ENCODE measurements around the gene MYCL. TPM values are rescaled to one million over a fixed set of nuclear protein-coding genes. Genes with fewer than 3 reads are reported as not detected.

Gene MYCL
- polyA plus RNA-seq, 12 donors: 1.6 to 25.4 (median 3.5) TPM; not detected in 2

DNA sequence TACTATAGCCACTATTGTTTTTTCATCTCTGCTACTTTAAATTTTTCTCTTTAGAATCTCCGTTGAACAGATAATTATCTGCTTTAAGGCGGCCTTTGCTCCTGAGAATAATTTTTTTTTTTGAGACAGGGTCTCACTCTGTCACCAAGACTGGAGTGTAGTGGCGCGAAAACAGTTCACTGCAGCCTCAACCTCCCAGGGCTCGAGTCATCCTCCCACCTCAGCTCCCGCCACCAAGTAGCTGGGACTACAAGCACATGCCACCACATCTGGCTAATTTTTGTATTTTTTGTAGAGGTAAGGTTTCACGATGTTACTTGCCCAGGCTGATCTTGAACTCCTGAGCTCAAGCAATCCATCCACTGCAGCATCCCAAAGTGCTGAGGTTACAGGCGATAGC is 47.0 kb downstream of the MYCL start:
- DNase-seq: no peak

DNA sequence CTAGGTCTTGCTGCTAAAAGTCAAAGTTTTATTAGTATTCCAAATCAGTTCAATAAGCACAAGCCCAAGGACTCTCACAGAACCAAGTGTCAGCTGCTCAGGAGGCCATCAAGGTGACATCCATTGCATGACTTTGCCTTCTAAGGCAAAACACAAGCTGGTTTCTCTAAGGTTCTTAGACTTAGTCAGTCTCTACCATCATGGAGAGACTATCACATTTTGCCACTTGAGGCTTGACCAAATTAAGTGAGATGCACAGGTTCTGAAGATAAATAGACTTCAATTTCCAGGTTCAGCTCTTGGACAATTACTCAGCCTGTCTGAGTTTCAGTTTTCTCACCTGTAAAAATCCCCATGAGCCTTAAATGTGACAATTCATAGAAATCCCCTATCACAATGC is 47.4 kb downstream of the MYCL start:
- DNase-seq: no peak

DNA sequence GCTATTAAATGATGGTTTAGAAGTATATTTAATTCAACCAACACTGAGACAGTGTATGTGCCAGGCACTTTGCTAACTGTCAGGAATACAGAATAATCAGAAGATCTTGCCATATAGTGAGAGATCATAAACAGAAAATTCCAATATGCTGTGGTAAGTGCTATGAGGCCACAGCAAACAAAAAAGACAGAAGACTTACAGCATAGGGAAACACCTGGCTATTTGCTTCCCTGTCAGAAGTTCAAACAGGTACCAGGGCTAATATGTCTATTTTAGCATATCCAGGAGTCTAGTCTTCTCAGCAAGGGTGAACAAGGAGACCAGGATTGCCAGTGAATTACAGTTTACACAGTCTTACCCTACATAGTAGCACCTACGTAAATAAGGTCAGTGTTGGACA is 48.8 kb downstream of the MYCL start:
- no peak for DNase-seq

DNA sequence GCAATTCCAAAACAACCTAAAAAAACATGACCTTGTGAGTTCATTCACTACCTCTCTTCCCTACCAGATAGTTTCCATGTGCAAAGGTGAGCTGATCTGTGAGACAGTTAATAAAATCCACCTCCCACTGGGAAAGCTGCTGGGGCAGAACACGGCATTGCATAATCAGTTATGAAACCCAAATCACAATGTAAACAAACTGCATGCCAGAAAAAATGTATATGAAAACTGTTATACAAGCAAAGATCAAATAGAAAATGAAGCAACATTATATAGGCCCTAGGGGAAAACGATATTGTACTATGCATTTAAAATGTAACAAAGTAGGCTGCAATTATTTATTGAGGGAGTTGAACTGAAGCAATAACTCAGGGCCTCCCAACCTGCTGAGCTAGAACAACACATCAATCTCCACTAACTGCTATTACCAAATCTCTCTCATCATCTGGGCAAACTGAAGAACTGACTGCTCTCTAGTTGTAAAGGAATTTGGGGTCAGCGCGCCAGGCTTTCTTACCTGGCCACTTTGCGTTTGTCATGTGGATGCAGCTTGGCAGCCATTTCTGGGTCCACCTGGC is 49.4 kb downstream of the MYCL start:
- no peak for DNase-seq

DNA sequence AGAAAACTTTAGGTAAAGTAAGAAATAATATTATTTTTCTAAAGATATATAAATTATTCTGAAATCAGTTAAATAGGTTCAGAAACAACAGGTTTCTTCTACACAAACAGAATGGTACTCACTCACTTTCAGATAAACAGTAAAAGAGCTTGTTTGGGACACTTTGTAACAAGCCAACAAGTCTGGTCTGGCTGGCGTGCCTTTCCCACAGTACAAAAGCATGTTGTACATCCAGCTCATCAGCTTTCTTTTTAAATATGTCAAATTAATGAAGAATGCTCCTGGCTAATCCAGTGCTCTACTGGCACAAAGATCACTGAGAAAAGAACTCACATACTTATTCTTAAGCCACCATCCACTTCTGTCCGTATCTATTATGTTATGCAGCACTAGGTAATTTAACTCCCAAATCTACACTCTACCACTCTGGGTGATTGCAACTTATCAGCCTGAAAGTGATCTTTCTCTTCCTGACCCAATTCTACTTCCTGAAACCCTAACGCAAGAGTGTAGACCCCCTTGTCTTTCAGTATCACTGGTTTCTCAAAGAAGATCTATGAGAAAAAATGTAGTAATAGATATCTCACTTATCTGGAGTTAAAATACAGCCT is 51.0 kb downstream of the MYCL start:
- no peak for DNase-seq

DNA sequence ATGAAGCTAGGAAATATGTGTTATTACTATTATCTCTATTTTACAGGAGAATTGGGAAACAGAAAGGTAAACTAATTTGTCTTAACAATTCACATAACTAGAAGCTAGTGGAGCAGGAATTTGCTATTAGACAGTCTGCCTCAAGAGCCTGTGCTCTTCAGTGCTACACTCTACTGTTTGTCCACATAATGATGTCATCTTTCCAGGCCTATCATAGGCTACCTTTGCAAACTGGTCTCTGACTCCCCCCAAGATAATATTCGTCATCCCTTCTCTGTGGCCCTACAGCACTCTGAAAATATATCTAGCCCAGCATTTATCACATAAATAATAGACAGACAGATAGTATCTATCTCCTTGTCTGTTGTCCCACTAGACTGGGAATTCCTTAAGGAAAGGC is 52.5 kb downstream of the MYCL start:
- DNase-seq: no peak

DNA sequence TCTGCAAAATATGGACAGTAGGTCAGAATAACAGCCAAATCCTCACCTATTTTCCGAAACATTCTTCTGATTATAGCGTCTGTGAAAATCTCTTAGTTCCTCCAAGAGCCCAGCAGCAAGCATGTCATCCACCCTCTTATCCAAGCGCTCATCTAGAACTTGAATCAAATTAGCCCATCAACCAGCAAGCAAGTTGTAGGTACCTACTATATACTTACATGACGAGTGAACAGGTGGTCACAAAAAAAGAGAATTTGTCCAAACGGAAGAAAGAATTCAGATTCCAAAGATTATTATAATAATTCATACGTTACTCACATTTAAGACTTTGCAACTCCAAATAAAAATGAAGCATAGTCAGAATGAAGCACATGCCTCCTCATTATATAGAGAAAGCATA is 53.8 kb downstream of the MYCL start:
- DNase-seq: no peak

DNA sequence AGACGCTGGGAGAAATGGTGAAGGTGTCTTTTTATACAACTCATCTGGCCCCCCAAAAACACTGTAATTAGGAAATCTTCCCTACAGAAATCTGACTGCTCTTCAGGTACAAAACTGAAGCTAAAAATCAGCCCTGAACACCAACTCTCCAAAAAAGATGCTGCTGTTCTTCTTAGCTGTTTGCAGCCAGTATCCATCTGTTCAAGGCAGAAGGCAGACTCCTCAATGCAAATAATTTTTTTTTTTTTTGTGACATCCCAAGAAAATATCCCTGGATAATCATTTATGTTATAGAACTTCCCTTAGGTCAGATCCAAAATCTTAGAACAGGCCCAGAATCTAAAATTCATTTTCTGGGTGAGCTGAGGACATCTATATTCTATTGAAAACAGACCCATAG is 54.9 kb downstream of the MYCL start:
- no peak for DNase-seq

DNA sequence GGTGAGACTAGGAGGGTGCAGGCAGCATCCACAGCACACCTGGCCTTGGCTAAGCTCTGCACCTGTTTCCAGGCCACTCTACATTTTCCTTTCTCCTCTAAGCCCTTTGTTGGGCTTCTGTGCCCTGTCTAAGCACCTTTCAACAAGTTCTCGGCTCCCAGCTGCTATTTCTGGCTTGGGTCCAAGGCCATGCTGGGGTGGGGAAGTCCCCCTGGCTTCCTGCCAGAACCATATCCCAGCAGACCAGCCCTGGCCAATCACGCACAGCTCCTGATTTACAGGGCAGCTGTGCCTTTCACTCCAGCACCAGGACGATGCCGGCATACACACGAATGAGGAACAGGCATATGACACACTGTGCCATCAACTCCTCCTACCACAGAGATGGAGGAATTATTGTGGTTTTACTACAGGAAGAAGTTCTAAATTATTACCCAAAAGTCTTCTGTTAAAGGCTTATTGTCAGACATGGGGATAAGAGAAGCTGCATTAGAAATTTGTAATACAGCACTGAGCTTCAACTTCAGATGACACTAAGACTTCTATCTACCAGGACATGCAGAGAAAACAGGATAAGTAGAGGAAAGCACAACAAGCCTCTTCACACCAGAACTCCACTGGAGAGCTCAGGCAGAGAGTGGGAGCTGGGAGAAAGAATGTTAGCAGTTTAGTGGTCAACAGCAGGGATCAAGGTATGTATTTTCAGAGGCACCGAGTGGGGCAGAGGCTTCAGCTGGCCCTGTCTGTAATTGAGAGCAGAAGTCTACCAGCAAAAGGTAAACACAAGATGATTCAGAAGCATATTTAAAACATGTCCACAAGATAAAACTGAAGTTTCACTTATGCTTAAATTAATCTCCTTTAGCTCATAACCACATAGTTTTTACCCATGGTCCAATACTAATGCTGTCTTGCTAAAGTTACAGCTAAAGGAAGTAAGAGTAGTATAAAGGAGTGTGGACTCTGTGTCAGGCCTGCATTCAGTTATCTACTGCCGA is 55.8 kb downstream of the MYCL start:
- peak; percentile 85 for DNase-seq

Other genes with a start within 250 kb of the MYCL start
- 10 to 100 TPM in 1 of 12 donors, 1 to 10 TPM in 9, not detected in 2; 2.3 to 13.1 (median 6.3) TPM for gene NT5C1A, start 229.8 kb downstream of the MYCL start, polyA plus RNA-seq (ENCODE audit: insufficient read length in 12 of 12)
- gene HPCAL4, start 210.5 kb downstream of the MYCL start, polyA plus RNA-seq (ENCODE audit: insufficient read length in 12 of 12): 1 to 10 TPM in 8 of 12 donors, under 1 TPM in 2, not detected in 2; 0.57 to 2.5 (median 1.6) TPM
- 10 to 100 TPM in 11 of 12 donors, not detected in 1; 23.2 to 47.3 (median 40.8) TPM for gene PPIE, start 163.0 kb downstream of the MYCL start, polyA plus RNA-seq (ENCODE audit: insufficient read length in 12 of 12)
- gene OXCT2, start 130.6 kb downstream of the MYCL start, polyA plus RNA-seq (ENCODE audit: insufficient read length in 12 of 12): under 1 TPM in 7 of 12 donors, not detected in 5; 0.09 to 0.66 (median 0.21) TPM
- 1 to 10 TPM in 10 of 12 donors, not detected in 2; 1.0 to 2.6 (median 1.2) TPM for gene BMP8B, start 113.1 kb downstream of the MYCL start, polyA plus RNA-seq (ENCODE audit: insufficient read length in 12 of 12)
- 10 to 100 TPM in 11 of 12 donors, not detected in 1; 11.8 to 31.5 (median 16.0) TPM for gene TRIT1, start 18.4 kb downstream of the MYCL start, polyA plus RNA-seq (ENCODE audit: insufficient read length in 12 of 12)
- gene MFSD2A, start 53.2 kb upstream of the MYCL start, polyA plus RNA-seq (ENCODE audit: insufficient read length in 12 of 12): 10 to 100 TPM in 1 of 12 donors, 1 to 10 TPM in 7, under 1 TPM in 3, not detected in 1; 0.68 to 10.7 (median 1.9) TPM
- 100 to 1,000 TPM in 3 of 12 donors, 10 to 100 TPM in 8, not detected in 1; 69.6 to 143 (median 87.0) TPM for gene CAP1, start 138.8 kb upstream of the MYCL start, polyA plus RNA-seq (ENCODE audit: insufficient read length in 12 of 12)
- 10 to 100 TPM in 11 of 12 donors, not detected in 1; 35.8 to 72.2 (median 46.1) TPM for gene PPT1, start 195.3 kb upstream of the MYCL start, polyA plus RNA-seq (ENCODE audit: insufficient read length in 12 of 12)